Spleen (tissue), 7 donors: Measurements from ENCODE around the gene SLC15A5.

ENCODE experiments used
- CTCF ChIP-seq, 11 experiments: fragments of 200-600 bp in 7 of 11; fragments of 450-650 bp in 4 of 11; sonication (generic) in 4 of 11; IDR thresholded peaks in 8 of 11; conservative IDR thresholded peaks in 3 of 11; 1 replicate in 7 of 11; 2 replicates in 4 of 11; pipeline versions ENCODE4 v1.4.0 to v1.8.0; 2016 to 2021; ENCODE audit warnings: antibody characterized with exemption in 11 of 11, inconsistent platforms in 4 of 11, mild to moderate bottlenecking in 1 of 11
- POLR2AphosphoS5 ChIP-seq, 3 donors: sonication (generic); formaldehyde crosslinking; IDR thresholded peaks; one replicate each; pipeline ENCODE4 v1.5.1; 2017; ENCODE audit warnings: antibody characterized with exemption in 3 of 3
- donor health status: DM: no; HTN: no; CAD: no; lungs with moderate emphysema.
- donor health status: DM: no; HTN: no; CAD: no.
- donor health status: DM: no; HTN: no; CAD: no.

DNA sequence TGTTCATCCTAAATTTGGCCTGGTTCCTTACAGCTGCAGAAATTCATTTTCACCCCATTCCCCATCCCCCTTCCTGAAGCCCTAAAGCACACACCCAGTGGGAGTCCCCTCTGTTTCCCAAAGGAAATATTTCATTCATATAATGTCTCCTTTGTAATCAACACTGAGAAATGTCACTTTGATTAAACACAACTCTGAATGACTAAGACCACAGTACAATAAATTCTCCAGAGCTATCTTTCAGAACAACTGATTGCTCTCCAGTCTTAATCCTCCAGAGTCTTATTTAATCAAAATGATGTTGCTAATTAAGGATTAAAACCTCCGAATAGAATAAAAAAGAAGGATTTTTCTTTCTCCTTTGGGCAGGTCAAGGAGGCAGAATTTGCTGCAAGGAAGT is 6.4 kb downstream of the SLC15A5 start:
- TF ChIP-seq POLR2AphosphoS5 (IDR thresholded peaks at IDR 0.05) (no peak), CTCF (IDR thresholded peaks at IDR 0.05 in 8 of 11, conservative IDR thresholded peaks at IDR 0.05 in 3 of 11) (no peak)
